Ramos (cell line): ENCODE results near the gene OGDH.

Source experiments
- in situ Hi-C: fragments of 300-500 bp; cut with MboI; formaldehyde crosslinking; loops from one replicate; pipeline ENCODE4 v1.14.3; 2022; ENCODE audit warnings: low sequenced_read_pairs; ENCODE audit not compliant: unreplicated experiment

The OGDH gene

GRCh38 chr7:44754802-44755697 is 148.6 kb downstream of the OGDH start:
- in situ Hi-C loops: no loop called here

- in situ Hi-C loops: no loop called here
Measured at GRCh38 chr7:44755698-44756627, 149.5 kb downstream of the OGDH start.

GRCh38 chr7:44756904-44757303 is 150.5 kb downstream of the OGDH start:
- in situ Hi-C loops: no loop called here

GRCh38 chr7:44757311-44757710 is 150.9 kb downstream of the OGDH start:
- in situ Hi-C loops: no loop called here

GRCh38 chr7:44757739-44758138 is 151.3 kb downstream of the OGDH start:
- in situ Hi-C loops: no loop called here
